OCI-LY1 (cell line): Measurements from ENCODE around the gene SYMPK.

Experiments used
- H2AFZ ChIP-seq: fragments of 200-600 bp; sonication (generic), shearing (Covaris generic); 2 replicates; pipeline ENCODE4 v1.6.0; 2014; ENCODE audit warnings: antibody characterized with exemption, mild to moderate bottlenecking, low read length
- H3F3A ChIP-seq: fragments of 200-600 bp; sonication (generic), shearing (Covaris generic); 2 replicates; pipeline ENCODE4 v1.6.0; 2014; ENCODE audit warnings: mild to moderate bottlenecking, antibody characterized with exemption, low read length, moderate library complexity; ENCODE audit not compliant: insufficient read depth
- H3K27ac ChIP-seq: fragments of 200-600 bp; sonication (generic); 2 replicates; pipeline ENCODE4 v1.5.1; 2014; ENCODE audit warnings: low read length, mixed run types, mild to moderate bottlenecking, low read depth; ENCODE audit not compliant: poor library complexity, severe bottlenecking
- H3K27me3 ChIP-seq: fragments of 200-600 bp; sonication (generic); 2 replicates; pipeline ENCODE4 v1.6.0; 2014; ENCODE audit warnings: antibody characterized with exemption, mild to moderate bottlenecking, low read length, moderate library complexity; ENCODE audit not compliant: insufficient read depth
- H3K36me3 ChIP-seq: fragments of 200-600 bp; sonication (generic); 2 replicates; pipeline ENCODE4 v1.6.1; 2014; ENCODE audit warnings: mild to moderate bottlenecking, antibody characterized with exemption, low read length, moderate library complexity, mixed read lengths; ENCODE audit not compliant: insufficient read depth
- H3K4me1 ChIP-seq: fragments of 200-600 bp; sonication (generic); 2 replicates; pipeline ENCODE4 v1.5.1; 2014; ENCODE audit warnings: mild to moderate bottlenecking, low read length, moderate library complexity; ENCODE audit not compliant: insufficient read depth, severe bottlenecking
- H3K4me2 ChIP-seq: fragments of 200-600 bp; sonication (generic), shearing (Covaris generic); 2 replicates; pipeline ENCODE4 v1.6.1; 2014; ENCODE audit warnings: low read length
- H3K4me3 ChIP-seq: fragments of 200-600 bp; sonication (generic); 2 replicates; pipeline ENCODE4 v1.5.1; 2014; ENCODE audit warnings: low read length, low read depth, mild to moderate bottlenecking, mixed read lengths; ENCODE audit not compliant: poor library complexity, severe bottlenecking
- H3K79me2 ChIP-seq: fragments of 200-600 bp; shearing (Covaris generic); 2 replicates; pipeline ENCODE4 v1.6.1; 2016; ENCODE audit warnings: mixed run types, low read length, mixed read lengths; ENCODE audit not compliant: insufficient read depth
- H3K9ac ChIP-seq: fragments of 200-600 bp; sonication (generic), shearing (Covaris generic); 2 replicates; pipeline ENCODE4 v1.6.1; 2014; ENCODE audit warnings: mild to moderate bottlenecking, low read length, mixed read lengths
- H3K9me2 ChIP-seq: fragments of 200-600 bp; sonication (generic), shearing (Covaris generic); 2 replicates; pipeline ENCODE4 v1.6.1; 2014; ENCODE audit warnings: low read depth, mild to moderate bottlenecking, low read length, mixed read lengths
- H3K9me3 ChIP-seq: fragments of 200-600 bp; shearing (Covaris generic); 2 replicates; pipeline ENCODE4 v1.6.1; 2014; ENCODE audit warnings: low read length, mixed read lengths
- H4K20me1 ChIP-seq: fragments of 200-600 bp; sonication (generic), shearing (Covaris generic); 2 replicates; pipeline ENCODE4 v1.6.0; 2016; ENCODE audit warnings: mild to moderate bottlenecking, low read length; ENCODE audit not compliant: insufficient read depth
- EZH2 ChIP-seq: fragments of 200-600 bp; sonication (generic), shearing (Covaris generic); IDR thresholded peaks from 2 replicates; pipeline ENCODE4 v1.8.0; 2017; ENCODE audit warnings: borderline replicate concordance, mixed run types, mild to moderate bottlenecking, antibody characterized with exemption, low read length, moderate library complexity, mixed read lengths
- TF ChIP-seq, protein P1 (sequence below): fragments of 200-600 bp; sonication (generic), shearing (Covaris generic); IDR thresholded peaks from 2 replicates; pipeline ENCODE4 v1.5.1; 2017; ENCODE audit warnings: mild to moderate bottlenecking, antibody characterized with exemption, low read length, moderate library complexity, mixed read lengths

Gene SYMPK

DNA sequence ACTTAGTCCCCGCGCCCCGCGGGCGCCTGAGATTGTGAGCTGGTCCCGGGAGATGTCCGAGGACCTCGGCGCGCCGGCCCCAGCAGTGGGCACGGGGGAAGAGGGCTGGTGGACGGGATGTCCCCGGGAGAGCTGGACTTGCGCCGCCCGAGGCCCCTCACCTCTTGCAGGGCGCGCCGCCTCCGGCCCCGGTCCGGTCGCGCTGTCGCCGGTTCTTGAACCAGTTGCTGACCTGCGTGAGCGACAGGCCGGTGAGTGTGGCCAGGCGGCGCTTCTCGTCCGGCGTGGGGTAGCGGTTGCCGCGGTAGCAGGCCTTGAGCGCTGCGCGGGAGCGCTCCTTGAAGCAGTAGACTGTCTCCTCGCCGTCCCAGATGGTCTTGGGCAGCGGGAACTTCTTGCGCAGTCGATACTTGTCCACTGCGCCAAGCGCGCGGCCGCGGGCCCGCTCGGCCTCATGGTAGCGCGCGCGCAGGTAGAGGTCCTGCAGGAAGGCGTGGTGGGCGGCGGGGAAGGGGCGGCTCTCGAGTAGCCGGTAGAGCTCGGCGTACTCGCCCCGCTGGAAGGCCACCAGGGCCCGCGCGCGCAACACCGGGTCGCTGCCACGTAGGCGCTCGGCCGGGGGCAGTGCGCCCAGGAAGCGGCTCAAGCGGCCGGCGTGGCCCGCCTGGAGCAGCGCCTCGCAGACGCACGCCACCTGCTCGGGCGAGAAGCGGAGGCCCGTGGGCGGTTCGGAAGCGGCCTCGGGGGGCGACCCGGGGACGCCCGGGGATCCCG, 94.9 kb downstream of the SYMPK start:
- peaks cover 27% of the 10 kb centered on the region for H3K4me1 ChIP-seq
- H3F3A ChIP-seq: no peaks in the 10 kb centered on the region
- H3K4me3 ChIP-seq: peak overlapping the region; percentile 76
- peak overlapping the region; percentile 27; the same call in 1 of the 2 replicates for H3K9ac ChIP-seq
- H3K4me2 ChIP-seq: peak overlapping the region; percentile 95
- no peaks in the 10 kb centered on the region for H3K36me3 ChIP-seq
- H4K20me1 ChIP-seq: no peaks in the 10 kb centered on the region
- H3K27ac ChIP-seq: no peak overlapping the region
- no peak overlapping the region for H2AFZ ChIP-seq
- no peak for TF ChIP-seq EZH2
- no peaks in the 10 kb centered on the region for H3K9me2 ChIP-seq
- H3K79me2 ChIP-seq: no peaks in the 10 kb centered on the region
- no peaks in the 10 kb centered on the region for H3K9me3 ChIP-seq
- H3K27me3 ChIP-seq: no peaks in the 10 kb centered on the region; the same call in 1 of the 2 replicates

DNA sequence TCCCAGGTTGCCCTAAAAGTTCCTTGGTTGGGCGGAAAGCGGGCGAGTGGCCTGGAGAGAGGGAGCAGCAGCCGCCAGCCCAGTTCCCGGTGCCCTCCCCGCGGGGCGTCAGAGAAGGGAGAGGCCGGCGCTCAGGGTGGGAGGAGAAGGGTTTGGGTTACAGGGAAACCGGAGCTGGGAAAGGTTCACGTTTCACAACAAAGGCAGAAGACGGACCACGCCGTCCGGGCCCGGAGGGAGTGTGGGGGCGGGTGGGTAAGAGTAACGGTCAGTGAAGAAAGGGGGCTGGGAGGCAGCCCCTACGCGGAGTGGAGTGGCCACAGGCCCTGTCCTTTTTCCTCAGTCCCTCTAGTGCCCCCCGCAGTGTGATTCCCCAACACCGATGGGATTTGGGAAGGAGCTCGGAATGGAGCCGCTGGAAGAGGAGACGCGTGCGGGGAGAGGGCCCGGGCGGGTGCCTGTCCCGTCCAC, 95.5 kb downstream of the SYMPK start:
- Histone ChIP-seq H3K4me1 (peaks cover 21% of the 10 kb centered on the region), H3F3A (no peaks in the 10 kb centered on the region), H3K9ac (no peak overlapping the region), H3K27me3 (no peaks in the 10 kb centered on the region; the same call in 1 of the 2 replicates), H3K9me2 (no peaks in the 10 kb centered on the region), H2AFZ (no peak overlapping the region), H3K79me2 (no peaks in the 10 kb centered on the region), H4K20me1 (no peaks in the 10 kb centered on the region), H3K27ac (no peak overlapping the region), H3K9me3 (no peaks in the 10 kb centered on the region), H3K4me2 (no peak overlapping the region), H3K36me3 (no peaks in the 10 kb centered on the region), H3K4me3 (peak overlapping the region; percentile 76)
- TF ChIP-seq, protein P1, sequence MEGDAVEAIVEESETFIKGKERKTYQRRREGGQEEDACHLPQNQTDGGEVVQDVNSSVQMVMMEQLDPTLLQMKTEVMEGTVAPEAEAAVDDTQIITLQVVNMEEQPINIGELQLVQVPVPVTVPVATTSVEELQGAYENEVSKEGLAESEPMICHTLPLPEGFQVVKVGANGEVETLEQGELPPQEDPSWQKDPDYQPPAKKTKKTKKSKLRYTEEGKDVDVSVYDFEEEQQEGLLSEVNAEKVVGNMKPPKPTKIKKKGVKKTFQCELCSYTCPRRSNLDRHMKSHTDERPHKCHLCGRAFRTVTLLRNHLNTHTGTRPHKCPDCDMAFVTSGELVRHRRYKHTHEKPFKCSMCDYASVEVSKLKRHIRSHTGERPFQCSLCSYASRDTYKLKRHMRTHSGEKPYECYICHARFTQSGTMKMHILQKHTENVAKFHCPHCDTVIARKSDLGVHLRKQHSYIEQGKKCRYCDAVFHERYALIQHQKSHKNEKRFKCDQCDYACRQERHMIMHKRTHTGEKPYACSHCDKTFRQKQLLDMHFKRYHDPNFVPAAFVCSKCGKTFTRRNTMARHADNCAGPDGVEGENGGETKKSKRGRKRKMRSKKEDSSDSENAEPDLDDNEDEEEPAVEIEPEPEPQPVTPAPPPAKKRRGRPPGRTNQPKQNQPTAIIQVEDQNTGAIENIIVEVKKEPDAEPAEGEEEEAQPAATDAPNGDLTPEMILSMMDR: no peak
- TF ChIP-seq EZH2: no peak

DNA sequence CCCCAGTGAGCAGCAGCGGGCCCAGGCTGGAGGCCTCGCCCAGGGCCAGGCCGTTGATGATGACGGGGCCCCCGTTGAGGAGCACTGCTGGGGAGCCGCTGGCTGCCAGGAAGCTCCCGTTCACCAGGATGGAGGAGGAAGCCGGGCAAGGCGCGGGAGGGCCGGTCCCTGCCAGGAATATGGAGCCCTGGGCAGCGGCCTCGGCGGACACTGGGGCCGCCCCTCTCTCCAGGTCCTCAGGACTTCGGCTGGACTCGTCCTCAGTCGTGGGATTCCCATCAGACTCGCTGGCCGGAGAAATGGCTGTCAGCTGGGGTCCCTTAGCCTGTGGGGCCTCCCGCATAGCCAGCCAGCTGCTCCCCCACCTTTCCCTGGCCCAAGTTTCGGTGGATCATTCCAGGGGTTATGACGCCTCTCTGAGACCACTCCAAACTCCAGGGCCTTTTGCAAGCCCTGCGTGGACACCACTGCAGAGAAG, 96.0 kb downstream of the SYMPK start:
- no peaks in the 10 kb centered on the region; the same call in 1 of the 2 replicates for H3K27me3 ChIP-seq
- H2AFZ ChIP-seq: no peak overlapping the region
- H3K4me1 ChIP-seq: peaks cover 16% of the 10 kb centered on the region
- no peaks in the 10 kb centered on the region for H3K36me3 ChIP-seq
- TF ChIP-seq, protein P1: no peak
- no peak for TF ChIP-seq EZH2
- no peaks in the 10 kb centered on the region for H3K9me2 ChIP-seq
- H3K9ac ChIP-seq: no peak overlapping the region
- no peak overlapping the region for H3K4me2 ChIP-seq
- H3K27ac ChIP-seq: no peak overlapping the region
- no peaks in the 10 kb centered on the region for H4K20me1 ChIP-seq
- H3F3A ChIP-seq: no peaks in the 10 kb centered on the region
- H3K9me3 ChIP-seq: no peaks in the 10 kb centered on the region
- H3K4me3 ChIP-seq: no peak overlapping the region
- H3K79me2 ChIP-seq: no peaks in the 10 kb centered on the region
